SH-SY5Y (cell line): ENCODE results near the gene CFL1.

Source experiments
- GATA2 ChIP-seq: IDR thresholded peaks from 2 replicates; pipeline ENCODE4 v1.6.1; 2011; ENCODE audit warnings: mild to moderate bottlenecking, low read depth, low read length
- GATA3 ChIP-seq: IDR thresholded peaks from 2 replicates; pipeline ENCODE4 v1.6.1; 2011; ENCODE audit warnings: low read depth, mild to moderate bottlenecking, low read length, moderate library complexity

The CFL1 gene

DNA sequence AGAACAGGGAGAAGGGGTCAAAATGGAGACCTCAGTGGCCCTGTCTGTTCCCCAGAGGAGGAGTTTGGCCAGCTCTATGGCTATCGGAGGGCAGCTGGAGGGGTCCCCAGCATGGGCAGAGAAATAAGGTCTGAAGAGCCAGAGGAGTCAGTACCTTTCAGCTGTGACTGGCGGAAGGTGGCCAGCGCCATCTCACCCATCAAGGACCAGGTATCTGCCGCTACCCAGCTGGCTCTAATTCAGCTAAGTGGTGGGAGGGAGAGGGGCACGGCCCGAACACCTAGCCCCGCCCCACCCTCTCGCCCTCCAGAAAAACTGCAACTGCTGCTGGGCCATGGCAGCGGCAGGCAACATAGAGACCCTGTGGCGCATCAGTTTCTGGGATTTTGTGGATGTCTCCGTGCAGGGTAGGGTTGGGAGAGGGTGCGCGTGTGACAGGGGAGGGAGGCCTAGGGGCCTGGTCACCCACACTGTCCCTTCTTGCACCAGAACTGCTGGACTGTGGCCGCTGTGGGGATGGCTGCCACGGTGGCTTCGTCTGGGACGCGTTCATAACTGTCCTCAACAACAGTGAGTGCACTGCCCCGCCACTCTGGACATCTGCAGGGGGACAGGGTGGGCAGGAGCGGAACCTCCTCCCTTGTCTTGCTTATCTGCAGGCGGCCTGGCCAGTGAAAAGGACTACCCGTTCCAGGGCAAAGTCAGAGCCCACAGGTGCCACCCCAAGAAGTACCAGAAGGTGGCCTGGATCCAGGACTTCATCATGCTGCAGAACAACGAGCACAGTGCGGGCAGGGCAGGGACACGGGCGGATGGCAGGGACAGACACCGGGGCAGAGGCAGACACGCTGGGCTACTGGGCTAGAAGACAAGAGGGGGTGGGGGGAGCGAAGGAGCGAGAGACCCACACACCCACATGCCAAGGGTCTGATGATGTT lies 24.4 kb upstream of the CFL1 start:
- no peak for TF ChIP-seq GATA2
- no peak for TF ChIP-seq GATA3

GRCh38 chr11:65880844-65881421 lies 23.0 kb upstream of the CFL1 start:
- no peak for TF ChIP-seq GATA3
- TF ChIP-seq GATA2, result no peak

DNA sequence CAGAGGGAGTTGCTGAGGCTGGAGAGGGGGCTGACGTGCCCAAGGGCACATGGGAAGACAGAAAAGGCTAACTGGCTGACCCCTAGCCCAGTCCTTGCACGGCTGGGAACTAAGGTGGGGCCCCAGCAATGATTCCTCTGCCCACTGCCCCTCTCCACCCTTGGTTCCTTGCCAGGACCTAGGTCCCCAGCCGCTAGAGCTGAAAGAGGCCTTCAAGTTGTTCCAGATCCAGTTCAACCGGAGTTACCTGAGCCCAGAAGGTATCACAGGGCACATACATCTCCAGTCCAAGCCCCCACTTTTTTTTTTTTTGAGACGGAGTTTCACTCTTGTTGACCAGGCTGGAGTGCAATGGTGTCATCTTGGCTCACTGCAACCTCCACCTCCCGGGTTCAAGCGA lies 22.0 kb upstream of the CFL1 start:
- TF ChIP-seq GATA2 (no peak), GATA3 (no peak)

- TF ChIP-seq GATA2, result no peak
- TF ChIP-seq GATA3, result no peak
Observed at GRCh38 chr11:65879617-65880016, 21.6 kb upstream of the CFL1 start, which contains the start of gene CTSW. Gene CTSW, plus strand, starts transcription at chr11:65879837. Its CDS starts 18 bp downstream, at chr11:65879855.

DNA sequence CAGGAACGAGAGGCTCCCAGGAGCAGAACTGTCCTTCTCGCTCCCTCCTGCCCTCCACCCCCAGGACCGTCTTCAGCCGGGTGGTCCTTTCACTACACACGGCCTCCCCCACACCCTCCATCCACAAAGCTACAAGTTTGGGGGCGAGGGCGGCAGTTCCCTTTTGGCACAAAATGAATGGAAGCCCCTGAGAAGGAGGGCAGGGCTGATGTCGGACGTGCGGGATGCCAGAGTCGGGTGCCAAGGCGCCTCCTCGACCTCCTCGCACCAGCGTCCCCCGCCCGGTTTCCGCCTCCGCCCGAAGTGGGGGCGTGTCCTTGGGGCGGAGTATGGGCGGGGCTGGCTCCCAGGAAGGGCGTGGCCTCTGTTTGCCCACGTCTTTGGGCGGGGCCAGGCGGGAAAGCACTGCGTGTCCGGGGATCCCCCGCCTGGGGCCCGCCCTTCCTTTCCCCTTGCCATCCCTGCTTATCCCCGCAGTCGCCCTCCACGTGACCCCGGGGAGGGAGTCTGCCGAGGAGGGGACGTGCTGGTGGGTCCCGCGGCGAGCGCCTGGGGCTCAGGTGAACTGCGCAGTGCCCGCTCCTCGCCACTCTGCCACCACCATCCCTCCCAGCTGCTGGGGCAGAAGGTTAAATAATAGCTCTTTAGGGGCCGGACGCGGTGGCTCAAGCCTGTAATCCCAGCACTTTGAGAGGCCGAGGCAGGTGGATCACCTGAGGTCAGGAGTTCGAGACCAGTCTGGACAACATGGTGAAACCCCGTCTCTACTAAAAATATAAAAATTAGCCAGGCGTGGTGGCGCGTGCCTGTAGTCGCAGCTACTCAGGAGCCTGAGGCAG lies 15.6 kb upstream of the CFL1 start:
- TF ChIP-seq GATA2 (no peak), GATA3 (no peak)

DNA sequence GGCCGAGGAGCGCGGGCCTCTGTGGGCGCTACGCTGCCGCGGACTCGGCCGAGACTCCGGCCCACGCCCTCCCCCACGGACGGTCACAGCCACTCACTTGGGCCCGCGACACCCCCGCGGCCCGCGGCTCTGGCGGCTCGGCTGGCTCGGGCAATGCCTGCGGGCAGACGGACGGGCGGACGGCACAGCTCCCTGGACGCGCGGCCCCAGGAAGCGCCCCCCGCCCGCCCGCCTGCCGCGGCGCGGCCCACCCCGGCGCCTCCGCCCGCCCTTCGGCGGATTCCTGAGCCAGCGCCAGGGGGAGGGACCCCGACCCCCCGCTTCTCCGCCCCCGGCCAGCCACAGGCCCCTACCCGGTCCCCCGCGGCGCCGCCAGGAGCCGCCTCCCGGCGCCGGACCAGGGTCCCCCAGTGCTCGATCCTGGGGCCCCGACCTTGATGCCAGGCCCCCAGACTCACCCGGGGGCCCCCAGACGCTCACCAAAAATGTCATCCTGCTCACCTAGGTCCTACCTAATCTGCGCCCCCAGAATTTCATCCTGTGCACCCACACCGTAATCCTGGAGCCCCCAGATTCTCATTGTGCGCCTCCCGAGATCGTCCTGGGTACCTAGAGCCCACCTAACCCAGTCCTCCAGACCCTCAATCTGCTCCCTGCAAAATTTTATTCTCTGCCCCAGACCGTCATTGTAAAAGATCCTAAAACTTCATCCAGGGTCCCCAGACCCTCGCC lies 14.8 kb upstream of the CFL1 start, which contains the start of gene EFEMP2:
Gene EFEMP2, minus strand, starts transcription at position 215 of the 732 bp plus-strand sequence. CDS start 446 bp downstream, outside the sequence.
- no peak for TF ChIP-seq GATA2
- TF ChIP-seq GATA3, result no peak

DNA sequence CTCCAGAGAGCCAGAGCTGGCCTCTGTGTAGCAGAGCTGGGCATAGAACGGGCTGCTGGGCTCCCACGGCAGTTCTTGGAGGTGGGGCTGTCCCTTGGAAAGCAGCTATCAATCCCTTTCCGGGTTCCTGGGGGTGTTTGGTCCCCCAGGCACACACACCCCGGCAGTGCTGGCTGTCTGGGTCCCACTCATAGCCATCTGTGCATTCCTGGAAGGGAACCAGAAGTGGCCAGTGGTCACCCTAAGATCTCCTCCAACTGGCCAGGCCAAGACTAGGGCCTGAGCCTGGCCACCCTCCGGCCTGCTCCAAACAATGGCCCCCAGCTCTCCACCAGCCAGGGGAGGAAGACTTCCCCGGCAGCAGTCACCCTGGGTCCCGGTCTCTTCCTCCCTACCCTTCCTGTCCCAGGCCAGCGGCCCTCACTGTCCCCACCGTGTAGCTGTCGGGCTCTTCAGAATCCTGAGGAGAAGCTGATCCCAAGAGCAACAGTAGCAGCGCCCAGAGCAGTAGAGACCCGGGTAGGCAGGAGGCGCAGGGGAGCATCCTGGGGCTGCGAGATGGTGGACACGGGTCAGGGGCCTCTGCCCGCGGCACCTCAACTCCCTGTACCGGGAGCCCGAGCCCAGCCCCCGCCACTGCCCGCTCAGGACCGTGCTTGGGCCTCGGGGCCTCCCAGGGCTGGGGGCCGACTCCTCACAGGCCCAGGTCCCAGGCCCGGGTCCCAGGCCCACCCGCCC lies 14.0 kb upstream of the CFL1 start:
- no peak for TF ChIP-seq GATA3
- TF ChIP-seq GATA2, result no peak

DNA sequence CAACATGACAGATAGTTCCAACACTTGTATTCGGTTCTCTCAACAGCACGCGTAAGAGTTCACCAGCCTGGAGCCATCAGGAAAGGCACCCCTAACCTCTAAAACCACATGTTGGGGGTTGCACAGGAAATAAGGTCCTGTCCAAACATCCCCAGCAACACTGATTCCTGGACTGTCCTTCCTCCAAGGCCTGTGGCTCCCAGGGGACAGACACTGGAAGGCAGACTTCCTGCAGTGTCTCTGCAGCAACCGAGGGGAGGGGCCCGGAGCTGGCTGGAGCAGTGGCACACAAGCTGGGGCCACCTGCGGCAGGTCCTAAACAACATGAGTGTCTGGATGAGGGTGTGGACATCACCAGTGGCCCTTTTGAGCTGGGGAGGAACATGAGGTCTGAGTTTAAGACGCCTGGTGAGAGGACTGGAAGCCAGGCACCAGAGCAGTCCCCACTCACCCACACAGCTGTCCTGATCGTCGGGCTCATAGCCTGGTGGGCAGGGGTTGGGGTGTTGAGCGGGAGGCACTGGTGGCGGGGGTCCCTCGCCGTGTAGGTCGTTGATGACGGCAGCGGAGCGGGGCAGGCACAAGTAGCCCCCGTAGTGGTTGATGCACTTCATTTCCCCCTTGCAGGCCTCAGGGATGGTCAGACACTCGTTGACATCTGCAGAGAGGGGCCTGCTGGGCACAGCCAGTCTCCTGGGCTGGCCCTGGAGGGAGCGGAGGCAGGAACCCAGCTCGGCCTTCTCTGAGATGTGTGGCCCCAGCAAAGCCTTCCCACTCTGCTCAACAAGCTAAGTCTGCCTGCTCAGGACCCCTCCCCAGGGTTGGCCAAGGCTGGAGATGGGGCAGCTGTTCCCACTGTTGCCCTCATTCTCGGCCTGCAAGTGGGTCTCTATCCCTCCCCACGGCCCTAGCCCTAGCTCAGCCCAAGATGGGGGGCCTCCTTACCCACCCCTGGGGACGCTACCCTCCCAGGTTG lies 13.0 kb upstream of the CFL1 start:
- TF ChIP-seq GATA3 (no peak), GATA2 (no peak)

- TF ChIP-seq GATA3 (no peak), GATA2 (no peak)
Observed at GRCh38 chr11:65870307-65870658, 12.3 kb upstream of the CFL1 start.

GRCh38 chr11:65869643-65870306 lies 11.8 kb upstream of the CFL1 start:
- TF ChIP-seq GATA3 (no peak), GATA2 (no peak)

DNA sequence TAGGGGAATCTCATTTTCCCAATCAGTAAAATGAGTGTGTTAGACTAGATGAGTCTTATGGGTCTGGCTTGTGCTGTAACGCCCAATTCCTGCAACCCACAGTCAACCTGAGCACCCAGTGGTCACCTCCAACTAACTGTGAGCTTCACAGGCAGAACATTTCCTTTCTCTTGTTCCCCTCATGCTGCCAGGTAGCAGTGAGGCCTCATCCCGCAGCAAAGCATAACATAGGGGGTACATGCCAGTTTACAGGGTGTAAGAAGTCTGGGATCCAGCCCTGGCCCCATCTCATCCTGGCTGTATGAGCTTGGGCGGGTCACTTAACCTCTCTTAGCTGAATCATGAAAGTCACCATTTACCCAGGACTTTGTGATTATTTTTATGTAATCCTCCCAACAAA lies 10.9 kb upstream of the CFL1 start:
- TF ChIP-seq GATA3 (no peak), GATA2 (no peak)

DNA sequence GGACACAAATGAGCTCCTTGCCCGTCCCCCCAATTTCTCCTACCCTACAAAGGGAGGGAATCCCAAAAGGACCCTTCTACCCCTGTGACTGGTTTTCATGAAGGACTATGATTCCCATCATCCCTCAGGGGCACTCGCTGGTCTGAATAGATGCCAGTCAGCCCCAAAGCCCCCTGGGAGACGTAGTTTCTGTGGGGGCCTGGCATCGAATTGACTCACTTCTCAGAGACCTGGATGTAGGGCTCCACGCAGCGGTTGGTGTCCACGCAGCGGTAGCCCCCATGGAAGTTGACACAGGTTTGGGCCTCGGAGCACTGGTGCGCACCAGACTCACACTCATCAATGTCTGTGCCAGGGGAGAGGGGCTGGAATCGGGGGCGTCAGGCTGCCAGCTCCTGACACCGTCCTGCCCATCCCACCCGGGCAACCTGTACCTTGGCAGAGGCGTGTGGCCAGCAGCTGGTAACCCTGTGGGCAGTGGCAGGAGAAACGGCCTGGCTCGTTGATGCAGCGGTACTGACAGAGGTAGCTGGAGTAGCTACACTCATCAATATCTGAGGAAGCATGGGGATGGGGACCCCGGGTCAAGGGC lies 10.2 kb upstream of the CFL1 start:
- TF ChIP-seq GATA3 (no peak), GATA2 (no peak)
